PC-9 (cell line): ENCODE results near the gene PLA2G4D. TPM values are rescaled to one million over a fixed set of nuclear protein-coding genes. Genes with fewer than 3 reads are reported as not detected.

Experiments
- BruUV-seq: library from RNA; stranded (reverse); fragments of 400-500 nt; replicated peaks from 2 replicates; lab custom pipeline; 2021; lab: Mats Ljungman, UMichigan
- CTCF ChIA-PET: fragments of 300-600 bp; sonication (Branson Sonifier 250); formaldehyde crosslinking; loops from one replicate; lab custom pipeline; 2022; ENCODE audit warnings: antibody characterized with exemption; lab: Charles Lee
- POLR2A ChIA-PET: fragments of 300-600 bp; sonication (Branson Sonifier 250); formaldehyde crosslinking; loops from one replicate; lab custom pipeline; 2022; ENCODE audit warnings: antibody characterized with exemption; ENCODE audit not compliant: unreplicated experiment; lab: Charles Lee
- DNase-seq, 2 experiments: peaks; one replicate each; pipeline versions ENCODE4 v3.0.0 to v3.0.0-alpha.2; 2015 to 2022; ENCODE audit warnings: mixed read lengths in 1 of 2
- H2AFZ ChIP-seq: fragments of 200-600 bp; sonication (generic); 2 replicates; pipeline ENCODE4 v1.8.1; 2017; ENCODE audit warnings: antibody characterized with exemption
- H3F3A ChIP-seq: fragments of 200-600 bp; sonication (generic); 2 replicates; pipeline ENCODE4 v1.8.1; 2017; ENCODE audit warnings: antibody characterized with exemption, mild to moderate bottlenecking, low read depth; ENCODE audit not compliant: insufficient read depth
- H3K27ac ChIP-seq: fragments of 200-600 bp; sonication (generic); 2 replicates; pipeline ENCODE4 v1.6.1; 2016; ENCODE audit warnings: mixed run types
- H3K27me3 ChIP-seq: fragments of 200-600 bp; sonication (generic); 2 replicates; pipeline ENCODE4 v1.6.1; 2016; ENCODE audit warnings: low read depth, mixed run types; ENCODE audit not compliant: insufficient read depth
- H3K36me3 ChIP-seq: fragments of 200-600 bp; sonication (generic); 2 replicates; pipeline ENCODE4 v1.6.1; 2016; ENCODE audit warnings: low read depth, mixed run types
- H3K4me1 ChIP-seq: fragments of 200-600 bp; sonication (generic); replicated peaks from 2 replicates; pipeline ENCODE4 v1.6.1; 2016; ENCODE audit warnings: mixed run types; ENCODE audit not compliant: insufficient read depth
- H3K4me2 ChIP-seq: fragments of 200-600 bp; sonication (generic); 2 replicates; pipeline ENCODE4 v1.6.1; 2017; ENCODE audit warnings: mixed run types
- H3K4me3 ChIP-seq: fragments of 200-600 bp; sonication (generic); 2 replicates; pipeline ENCODE4 v1.6.1; 2016; ENCODE audit warnings: mixed run types
- H3K79me2 ChIP-seq: fragments of 200-600 bp; sonication (generic); 2 replicates; pipeline ENCODE4 v1.6.1; 2017; ENCODE audit warnings: low read depth, mixed run types
- H3K9me2 ChIP-seq: fragments of 200-600 bp; sonication (generic); 2 replicates; pipeline ENCODE4 v1.8.1; 2017; ENCODE audit warnings: mild to moderate bottlenecking; ENCODE audit not compliant: insufficient read depth
- H3K9me3 ChIP-seq: fragments of 200-600 bp; sonication (generic); 2 replicates; pipeline ENCODE4 v1.8.1; 2016; ENCODE audit warnings: low read depth; ENCODE audit not compliant: insufficient read depth
- H4K20me1 ChIP-seq: fragments of 200-600 bp; sonication (generic); 2 replicates; pipeline ENCODE4 v1.8.1; 2017; ENCODE audit not compliant: insufficient read depth
- CTCF ChIP-seq: fragments of 200-600 bp; sonication (generic); conservative IDR thresholded peaks from 2 replicates; pipeline ENCODE4 v1.6.1; 2017; ENCODE audit warnings: mixed run types, antibody characterized with exemption, mild to moderate bottlenecking, moderate library complexity
- EZH2 ChIP-seq: fragments of 200-600 bp; sonication (generic); IDR thresholded peaks from 2 replicates; pipeline ENCODE4 v1.8.0; 2017; ENCODE audit warnings: antibody characterized with exemption, low read depth
- intact Hi-C: fragments of 100-400 bp; cut with micrococcal nuclease; formaldehyde crosslinking; loops from one replicate; pipeline ENCODE4 v1.10.0; 2022; ENCODE audit not compliant: unreplicated experiment
- total RNA-seq: library from RNA; stranded (reverse); gene quantifications from 2 replicates; pipeline ENCODE4 v1.2.3, GENCODE V29; 2021

PLA2G4D gene
- total RNA-seq, 1 experiment from 2014 or later: 0.90 TPM

- Histone ChIP-seq H3K27ac (0 out of 2 replicates have a peak overlapping the region, but pooled peaks have one; percentile 35), H3K4me2 (peak overlapping the region; percentile 47; the same call in 1 of the 2 replicates), H3K79me2 (no peaks in the 10 kb centered on the region), H3F3A (peaks cover 6% of the 10 kb centered on the region; the same call in 1 of the 2 replicates), H3K27me3 (no peaks in the 10 kb centered on the region), H4K20me1 (no peaks in the 10 kb centered on the region), H3K4me3 (no peak overlapping the region), H3K9me2 (no peaks in the 10 kb centered on the region), H3K4me1 (peaks cover 34% of the 10 kb centered on the region), H3K36me3 (no peaks in the 10 kb centered on the region), H2AFZ (no peak overlapping the region; the same call in 1 of the 2 replicates), H3K9me3 (no peaks in the 10 kb centered on the region; the same call in 1 of the 2 replicates)
- no TSS peak for BruUV-seq
- ChIA-PET CTCF (no interaction called here), POLR2A (no interaction called here)
- intact Hi-C loops: no loop called here
- no peak for DNase-seq
- no peak for TF ChIP-seq CTCF
- no peak for TF ChIP-seq EZH2
These were observed 59.0 kb downstream of the PLA2G4D start for GRCh38 chr15:42035435-42035761.

DNA sequence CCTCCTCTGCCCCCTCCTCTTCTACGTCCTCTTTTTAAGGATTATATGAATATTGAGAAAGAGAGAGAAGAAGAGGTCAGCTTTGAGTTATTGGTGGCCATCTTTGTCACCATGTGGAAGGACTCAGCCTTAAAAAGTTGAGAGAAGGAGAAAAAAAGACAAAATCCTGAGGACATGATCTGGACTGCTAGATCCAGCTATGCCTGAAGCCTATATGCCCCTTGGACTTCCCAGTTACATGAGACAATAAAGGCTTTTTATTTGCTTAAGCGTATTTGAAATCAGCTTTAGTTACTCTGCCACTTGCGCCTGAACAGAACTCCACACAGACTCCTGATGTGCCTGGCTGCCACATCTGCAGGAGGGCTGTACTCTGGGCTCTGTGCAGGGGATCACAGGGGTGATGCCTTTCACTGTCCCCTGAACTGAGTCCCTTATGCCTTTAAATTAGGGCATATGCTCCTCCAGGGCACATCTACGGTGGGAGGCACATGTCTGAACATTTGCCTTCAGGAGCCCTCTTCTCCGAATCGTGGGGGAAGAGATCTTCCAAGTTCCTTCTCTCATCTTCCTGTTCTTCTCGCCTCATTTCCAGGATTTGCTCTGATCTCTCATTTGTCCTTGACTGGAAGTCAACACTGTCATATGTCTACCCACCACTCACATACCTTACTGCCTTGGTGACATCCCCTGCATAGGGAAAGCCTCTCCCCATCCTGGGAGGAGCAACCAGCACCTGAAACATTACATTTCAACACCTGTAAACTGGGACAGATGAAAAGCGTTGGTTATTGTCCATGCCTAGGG lies 59.5 kb downstream of the PLA2G4D start:
- no peak overlapping the region for H3K4me3 ChIP-seq
- peaks cover 6% of the 10 kb centered on the region; the same call in 1 of the 2 replicates for H3F3A ChIP-seq
- H4K20me1 ChIP-seq: no peaks in the 10 kb centered on the region
- CTCF ChIA-PET: no interaction called here
- H3K9me2 ChIP-seq: no peaks in the 10 kb centered on the region
- no peaks in the 10 kb centered on the region; the same call in 1 of the 2 replicates for H3K9me3 ChIP-seq
- no TSS peak for BruUV-seq
- H3K79me2 ChIP-seq: no peaks in the 10 kb centered on the region
- H3K36me3 ChIP-seq: no peaks in the 10 kb centered on the region
- H2AFZ ChIP-seq: no peak overlapping the region; the same call in 1 of the 2 replicates
- POLR2A ChIA-PET: no interaction called here
- intact Hi-C loops: no loop called here
- H3K4me1 ChIP-seq: peaks cover 34% of the 10 kb centered on the region
- peak overlapping the region; percentile 47; the same call in 1 of the 2 replicates for H3K4me2 ChIP-seq
- no peaks in the 10 kb centered on the region for H3K27me3 ChIP-seq
- TF ChIP-seq CTCF (no peak), EZH2 (no peak)
- DNase-seq: no peak
- 0 out of 2 replicates have a peak overlapping the region, but pooled peaks have one; percentile 35 for H3K27ac ChIP-seq

DNA sequence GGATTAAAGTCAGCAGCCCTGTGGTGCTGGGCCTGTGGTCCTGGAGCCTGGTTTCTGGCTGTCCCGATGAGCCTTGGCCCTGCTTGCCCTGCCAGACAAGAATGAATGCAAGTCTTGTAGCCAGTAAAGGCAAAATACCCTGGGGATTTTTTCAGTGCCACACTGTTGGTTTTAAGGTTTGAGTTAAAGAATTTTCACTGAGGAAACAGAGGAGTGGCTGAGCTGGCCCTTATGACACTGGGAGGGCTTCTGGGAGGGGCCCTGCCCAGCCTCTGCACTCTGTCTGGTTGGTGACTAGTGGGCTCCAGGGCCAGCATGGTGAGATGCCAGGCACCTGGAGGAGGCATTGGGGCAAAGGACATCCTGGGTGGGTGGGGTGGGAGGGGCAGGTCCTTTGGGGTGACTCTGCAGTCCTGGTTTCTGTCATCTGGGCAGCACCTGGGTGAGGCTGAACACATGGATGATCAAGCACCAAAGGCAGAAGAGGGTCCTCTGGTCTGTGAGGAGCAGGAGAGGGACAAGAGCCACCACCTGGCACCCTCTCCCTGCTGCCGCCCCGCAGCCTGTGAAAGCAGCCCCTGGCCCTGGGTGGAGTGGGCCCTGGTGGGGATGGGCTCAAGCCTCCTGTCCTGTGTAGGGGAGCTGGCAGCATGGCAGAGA lies 61.0 kb downstream of the PLA2G4D start:
- H3K9me2 ChIP-seq: no peaks in the 10 kb centered on the region
- ChIA-PET CTCF (no interaction called here), POLR2A (interaction anchor here (0.5 kb wide), 1 partner anchor 61 kb away, joined by 3 read pairs; the partner anchor contains the start of gene EHD4)
- peak overlapping the region; percentile 32; the same call in 1 of the 2 replicates for H3K27ac ChIP-seq
- H4K20me1 ChIP-seq: no peaks in the 10 kb centered on the region
- no TSS peak for BruUV-seq
- no peaks in the 10 kb centered on the region for H3K27me3 ChIP-seq
- H3K79me2 ChIP-seq: no peaks in the 10 kb centered on the region
- intact Hi-C loops: no loop called here
- peaks cover 6% of the 10 kb centered on the region; the same call in 1 of the 2 replicates for H3F3A ChIP-seq
- H3K9me3 ChIP-seq: no peaks in the 10 kb centered on the region; the same call in 1 of the 2 replicates
- peak overlapping the region; percentile 29 for H3K4me2 ChIP-seq
- no peak overlapping the region for H3K4me3 ChIP-seq
- peak; percentile 28 to 61 for DNase-seq
- TF ChIP-seq EZH2 (no peak), CTCF (no peak)
- H3K36me3 ChIP-seq: no peaks in the 10 kb centered on the region
- peaks cover 34% of the 10 kb centered on the region for H3K4me1 ChIP-seq
- H2AFZ ChIP-seq: no peak overlapping the region
